ENCODE results near the gene RRP1.

RRP1 gene

GRCh38 chr21:43789276-43790009 lies at the start of gene RRP1:
Gene RRP1 (plus strand): TSS chr21:43789577. CDS start chr21:43789630, 53 bp downstream.
- peak; percentile 34 for DNase-seq

GRCh38 chr21:43739621-43740435 lies 49.5 kb upstream of the RRP1 start:
- no peak for DNase-seq

DNA sequence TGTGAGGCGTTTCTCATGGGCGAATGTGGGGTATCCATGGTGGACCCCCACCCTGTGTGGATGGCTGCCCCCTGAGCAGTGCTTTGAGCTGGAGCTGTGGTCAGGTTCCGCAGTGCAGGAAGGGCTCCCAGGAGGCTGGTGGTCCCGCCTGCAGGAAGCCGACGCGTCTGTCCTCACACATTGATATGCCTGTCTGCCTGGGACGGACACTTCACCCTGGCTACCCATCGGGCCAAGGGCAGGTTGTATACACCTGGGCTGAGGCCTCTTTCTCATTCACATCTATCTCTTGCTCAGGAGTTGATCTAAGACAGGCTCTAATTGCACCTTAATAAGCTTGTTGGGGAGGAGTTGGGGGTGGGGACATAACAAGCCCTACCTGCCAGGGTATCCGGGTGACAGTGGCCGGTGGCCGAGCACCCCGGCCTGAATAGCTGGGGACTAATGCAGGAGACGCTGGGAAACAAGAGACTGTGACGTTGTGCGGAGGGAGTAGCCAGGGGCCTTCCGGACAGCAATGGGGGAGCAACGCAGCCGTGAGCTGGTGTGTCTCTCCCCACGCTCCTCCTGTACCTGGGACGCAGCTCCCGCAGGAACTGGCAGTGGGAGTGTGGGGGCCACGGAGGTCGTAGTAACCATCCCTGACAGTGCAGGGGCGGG lies 48.8 kb upstream of the RRP1 start:
- no peak for DNase-seq

DNA sequence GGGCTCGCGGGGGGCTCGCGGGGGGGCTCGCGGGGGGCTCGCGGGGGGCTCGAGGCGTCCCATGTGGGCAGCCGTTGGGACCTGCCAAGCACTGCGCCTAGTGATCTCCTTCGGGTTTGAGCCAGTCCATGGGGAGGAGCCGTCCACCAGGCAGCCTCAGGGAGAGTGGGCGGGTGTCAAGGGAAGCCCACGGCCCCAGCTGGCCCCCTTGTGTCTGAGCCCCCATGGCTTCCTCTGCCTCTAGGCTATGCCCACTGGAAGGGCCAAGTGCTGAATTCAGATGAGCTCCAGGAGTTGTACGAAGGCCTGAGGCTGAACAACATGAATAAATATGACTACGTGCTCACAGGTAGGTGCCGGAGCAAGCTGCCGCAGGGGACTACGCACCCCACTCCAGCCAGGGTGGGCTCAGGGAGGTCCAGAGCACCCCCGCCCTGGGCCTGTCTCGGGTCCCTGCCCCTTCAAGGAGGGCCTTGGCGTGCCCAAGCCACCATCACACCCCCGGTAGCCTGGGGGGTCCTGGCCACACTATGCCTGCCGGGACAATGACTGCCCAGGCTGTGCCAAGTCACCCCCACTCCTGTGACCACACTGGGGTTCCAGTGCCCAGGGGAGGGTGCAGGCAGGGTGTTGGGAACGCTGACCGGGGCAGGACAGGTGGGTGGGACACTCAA lies 47.8 kb upstream of the RRP1 start:
- DNase-seq, result no peak

DNA sequence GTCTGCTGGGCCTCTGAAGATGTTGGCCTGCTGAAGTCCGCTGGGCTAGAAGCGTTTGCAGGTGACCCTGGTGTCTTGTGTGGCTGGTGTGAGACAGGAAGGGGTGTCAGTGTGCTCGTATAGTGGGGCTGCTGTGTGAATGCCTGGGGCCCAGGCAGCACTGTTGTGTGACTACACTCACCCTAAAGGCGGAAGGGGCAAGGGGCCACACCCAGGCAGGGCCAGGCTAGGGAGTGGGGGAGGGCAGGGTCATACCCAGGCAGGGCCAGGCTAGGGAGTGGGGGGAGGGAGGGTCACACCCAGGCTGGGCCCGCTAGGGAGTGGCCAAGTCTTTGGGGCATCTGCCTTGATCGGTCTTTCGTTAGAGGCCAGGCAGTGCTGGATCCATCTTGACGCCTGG lies 45.4 kb upstream of the RRP1 start:
- DNase-seq, result no peak

DNA sequence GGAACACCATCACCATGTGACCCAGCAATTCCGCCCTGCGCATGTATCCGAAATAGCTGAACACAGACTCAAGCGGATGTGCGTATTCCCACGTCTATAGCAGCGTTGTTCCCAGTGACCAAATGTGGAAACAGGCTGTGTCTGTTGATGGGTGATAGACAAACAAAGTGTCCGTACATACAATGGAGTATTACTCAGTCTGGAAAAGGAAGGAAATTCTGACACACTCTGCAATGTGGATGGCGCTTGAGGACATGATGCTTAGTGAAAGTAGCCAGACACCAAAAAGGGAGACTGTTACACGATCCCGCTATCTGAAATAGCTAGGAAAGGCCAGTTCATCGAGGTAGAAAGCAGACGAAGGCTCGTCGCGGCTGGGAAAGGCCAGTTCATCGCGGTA lies 44.7 kb upstream of the RRP1 start:
- DNase-seq, result no peak

GRCh38 chr21:43745772-43746517 lies 43.4 kb upstream of the RRP1 start:
- DNase-seq, result no peak

GRCh38 chr21:43748622-43749021 lies 40.8 kb upstream of the RRP1 start:
- no peak for DNase-seq

GRCh38 chr21:43749651-43750262 lies 39.6 kb upstream of the RRP1 start:
- DNase-seq, result no peak

- no peak for DNase-seq
Measured at GRCh38 chr21:43750339-43751033, 38.9 kb upstream of the RRP1 start.

GRCh38 chr21:43751955-43752591 lies 37.3 kb upstream of the RRP1 start:
- no peak for DNase-seq

DNA sequence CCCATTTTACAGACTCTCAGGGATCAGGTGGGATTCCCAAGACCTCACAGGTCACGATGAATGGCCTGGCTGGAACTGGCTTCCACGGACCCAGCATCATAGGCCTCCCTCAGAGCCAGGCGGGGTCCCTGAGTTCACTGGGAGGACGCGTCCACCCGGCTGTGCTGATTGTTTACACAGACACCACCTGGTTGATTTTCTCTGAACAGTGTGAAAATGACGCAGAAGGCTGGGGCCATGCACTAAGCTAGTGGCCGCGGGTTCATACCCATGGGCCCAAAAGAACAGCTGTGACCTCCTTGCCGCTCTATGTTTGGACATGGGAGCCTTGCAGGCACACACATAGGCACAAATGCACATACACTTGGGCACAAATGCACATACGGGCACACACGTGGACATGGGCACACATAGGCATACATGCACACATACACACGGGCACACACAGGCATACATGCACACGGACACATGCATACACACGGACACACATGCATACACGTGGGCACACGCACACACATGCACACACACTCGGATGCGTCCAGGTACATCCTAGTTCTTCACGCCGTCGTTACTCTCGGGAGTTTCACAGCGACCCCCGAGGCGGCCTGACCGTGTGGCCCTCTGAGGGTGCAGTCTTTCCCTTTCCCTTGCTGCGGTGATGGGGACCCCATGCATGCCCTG lies 36.5 kb upstream of the RRP1 start:
- no peak for DNase-seq

DNA sequence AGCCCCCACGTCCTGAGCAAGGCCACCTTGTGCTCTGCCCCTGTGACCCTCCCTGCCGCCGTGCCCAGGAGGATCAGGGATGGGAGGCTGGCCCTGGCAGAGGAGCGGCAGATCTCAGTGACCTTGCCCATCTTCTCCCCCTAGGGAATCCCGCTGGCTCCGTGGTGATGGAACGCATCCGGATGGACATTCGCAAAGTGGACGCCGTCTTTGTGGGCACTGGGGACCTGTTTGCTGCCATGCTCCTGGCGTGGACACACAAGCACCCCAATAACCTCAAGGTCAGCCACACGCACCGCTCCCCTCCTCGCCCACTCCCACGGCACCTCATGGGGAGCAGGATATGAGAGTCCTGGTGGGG lies 36.0 kb upstream of the RRP1 start:
- DNase-seq, result no peak

DNA sequence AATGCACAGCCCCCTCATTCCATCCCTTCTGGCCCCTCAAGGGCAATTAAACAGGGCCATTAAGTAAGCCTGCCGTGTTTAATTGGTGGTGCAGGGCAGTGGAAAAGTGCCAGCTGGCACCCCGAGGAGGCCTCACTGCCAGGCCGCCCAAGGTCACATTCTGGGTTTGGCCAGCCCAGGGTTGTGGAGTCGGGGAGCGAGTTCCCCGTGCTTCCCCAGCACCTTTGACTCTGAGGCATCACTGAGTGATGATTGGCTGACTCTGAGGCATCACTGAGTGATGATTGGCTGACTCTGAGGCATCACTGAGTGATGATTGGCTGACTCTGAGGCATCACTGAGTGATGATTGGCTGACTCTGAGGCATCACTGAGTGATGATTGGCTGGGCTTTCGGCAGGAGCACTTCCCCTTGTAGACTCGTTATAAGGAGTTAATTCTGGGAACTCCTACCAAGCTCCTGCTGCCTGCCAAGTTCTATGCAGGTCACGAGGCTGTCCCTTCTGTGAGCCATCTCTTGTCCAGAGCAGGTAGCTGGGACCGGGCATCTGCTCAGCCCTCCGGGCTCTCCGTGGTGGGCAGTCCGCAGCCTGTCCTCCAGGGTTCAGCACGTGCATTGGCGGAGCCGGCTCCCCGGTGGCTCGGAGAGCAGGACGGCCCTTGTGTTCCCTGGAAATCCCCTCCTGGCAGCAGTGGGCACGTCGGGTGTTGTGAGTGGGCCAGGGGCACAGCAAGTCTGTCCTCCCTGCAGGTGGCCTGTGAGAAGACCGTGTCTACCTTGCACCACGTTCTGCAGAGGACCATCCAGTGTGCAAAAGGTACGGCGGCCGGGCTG lies 34.2 kb upstream of the RRP1 start:
- DNase-seq, result no peak

DNA sequence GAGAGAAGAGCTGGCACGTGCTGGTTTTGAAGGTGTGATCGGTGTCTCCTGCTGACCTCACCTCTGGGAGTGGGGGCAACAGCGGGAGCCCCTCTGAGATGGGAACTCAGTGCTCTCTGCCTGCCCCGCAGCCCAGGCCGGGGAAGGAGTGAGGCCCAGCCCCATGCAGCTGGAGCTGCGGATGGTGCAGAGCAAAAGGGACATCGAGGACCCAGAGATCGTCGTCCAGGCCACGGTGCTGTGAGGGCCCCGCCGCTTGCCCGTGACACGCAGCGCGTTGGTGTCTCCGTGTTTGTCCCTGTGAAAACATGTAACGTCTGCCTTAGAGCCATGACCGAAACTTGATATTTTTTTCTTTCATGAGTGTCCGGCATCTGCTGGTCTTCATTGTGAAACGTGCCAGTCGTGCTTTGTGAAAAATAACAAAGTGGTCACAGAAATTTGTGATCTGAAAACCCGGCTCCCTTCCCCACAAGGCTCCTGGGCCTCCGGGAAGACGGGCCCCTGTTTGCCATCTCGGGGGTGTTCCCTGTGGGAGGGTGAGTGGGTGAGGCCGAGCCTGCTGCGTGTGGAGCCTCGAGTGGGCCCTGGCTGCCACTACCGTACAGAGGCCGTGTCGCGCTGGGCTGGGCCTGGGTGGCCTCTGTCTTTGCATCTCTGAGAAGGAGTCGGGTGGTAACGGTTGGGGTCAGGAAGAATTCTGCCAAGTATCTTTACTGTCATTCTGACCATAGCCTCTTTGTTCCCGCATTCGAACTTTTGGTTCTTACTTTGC lies 33.4 kb upstream of the RRP1 start:
- no peak for DNase-seq

GRCh38 chr21:43757601-43758000 lies 31.8 kb upstream of the RRP1 start:
- no peak for DNase-seq

- DNase-seq, result no peak
Measured at GRCh38 chr21:43758111-43758641, 31.2 kb upstream of the RRP1 start.

GRCh38 chr21:43758811-43759210 lies 30.6 kb upstream of the RRP1 start:
- DNase-seq, result no peak
